Kidney (tissue), 14 donors: ENCODE measurements around the gene FMO1. TPM values are rescaled to one million over a fixed set of nuclear protein-coding genes. Genes with fewer than 3 reads are reported as not detected.
A peak's percentile ranks its signal among the peaks of the same experiment; 100 is the strongest.

Experiments
- DNase-seq, 5 donors: peaks; one replicate each; pipeline ENCODE4 v3.0.0-alpha.2; 2013 to 2020
- FAIRE-seq: peaks from 2 replicates; lab custom pipeline; 2012; peaks lifted over from hg19 to GRCh38; lab: Jason Lieb, UNC
- H3K27ac ChIP-seq, 2 donors: one replicate each; pipeline ENCODE4 v1.7.0; 2013; ENCODE audit warnings: low read depth in 2 of 2, low read length in 2 of 2, inconsistent platforms in 1 of 2
- H3K27me3 ChIP-seq: one replicate; pipeline ENCODE4 v1.7.1; 2013; ENCODE audit warnings: low read length, inconsistent platforms; ENCODE audit not compliant: control insufficient read depth, insufficient read depth
- H3K36me3 ChIP-seq, 3 donors: one replicate each; pipeline versions ENCODE4 v1.7.0 to v1.7.1; 2013; ENCODE audit warnings: low read length in 3 of 3, control low read depth in 1 of 3, inconsistent platforms in 1 of 3; ENCODE audit not compliant: insufficient read depth in 3 of 3, control insufficient read depth in 2 of 3
- H3K4me1 ChIP-seq, 3 donors: one replicate each; pipeline versions ENCODE4 v1.7.0 to v1.7.1; 2013; ENCODE audit warnings: low read length in 3 of 3, inconsistent platforms in 1 of 3, low read depth in 1 of 3; ENCODE audit not compliant: control insufficient read depth in 2 of 3, insufficient read depth in 2 of 3
- H3K4me3 ChIP-seq, 3 donors: one replicate each; pipeline versions ENCODE4 v1.7.0 to v1.8.1; 2013; ENCODE audit warnings: low read length in 3 of 3, control low read depth in 1 of 3, inconsistent platforms in 1 of 3
- H3K9ac ChIP-seq, 3 donors: one replicate each; pipeline versions ENCODE4 v1.7.0 to v1.7.1; 2013; ENCODE audit warnings: low read length in 3 of 3, control low read depth in 1 of 3, inconsistent platforms in 1 of 3
- H3K9me3 ChIP-seq, 3 donors: one replicate each; pipeline versions ENCODE4 v1.7.0 to v1.7.1; 2013; ENCODE audit warnings: low read length in 3 of 3, control low read depth in 1 of 3, inconsistent platforms in 1 of 3; ENCODE audit not compliant: control insufficient read depth in 2 of 3, insufficient read depth in 1 of 3
- CTCF ChIP-seq: IDR thresholded peaks from 3 replicates; pipeline ENCODE4 v1.5.1; 2012; ENCODE audit warnings: mild to moderate bottlenecking, moderate library complexity, borderline replicate concordance; ENCODE audit not compliant: insufficient read depth; ENCODE audit errors: extremely low read depth
- intact Hi-C: fragments of 100-400 bp; cut with DNase I; formaldehyde crosslinking; loops from one replicate; pipeline ENCODE4 v1.11.1; 2022
- polyA plus RNA-seq: library from polyadenylated mRNA; stranded (reverse); fragments of 350-450 nt; fragmentation: Illumina TruSeq; extraction: RNeasy Lipid Tissue Mini Kit (QIAGEN cat#74804); gene quantifications from one replicate; pipeline ENCODE4 v1.2.3, GENCODE V29; 2014; ENCODE audit warnings: low read depth, low replicate concordance; ENCODE audit not compliant: insufficient read depth
- total RNA-seq: library from RNA; stranded (reverse); fragmentation: NEBNext Ultra II Directional; extraction: Animal tissue kit (Norgen Biotek cat#: 25700); gene quantifications from one replicate; pipeline ENCODE4 v1.2.1, GENCODE V29; 2021
- donor health status: control.
- donor health status: control.
- donor health status: control.
- donor health status: control.
- donor health status: control.
- donor health status: DM: yes; HTN: yes; CAD: no.
- donor health status: Normal renal cell carcinoma (clear cell type).

FMO1 gene
- total and polyA plus RNA-seq, 2 donors from 2014 or later = 16.5 to 116 TPM

- H3K4me3 ChIP-seq = no peak overlapping the region
- intact Hi-C loops = no loop called here
- H3K9me3 ChIP-seq = no peaks in the 10 kb centered on the region
- peaks cover 0 to 2% (median 0%) of the 10 kb centered on the region in 3 donors for H3K4me1 ChIP-seq
- FAIRE-seq (no peak), DNase-seq (peak in 1 of 5 donors; percentile 47)
- H3K9ac ChIP-seq = no peak overlapping the region
- H3K27me3 ChIP-seq = no peaks in the 10 kb centered on the region
- no peak for TF ChIP-seq CTCF
- H3K36me3 ChIP-seq = no peaks in the 10 kb centered on the region
- no peak overlapping the region for H3K27ac ChIP-seq
Observed at GRCh38 chr1:171220081-171220420, 28.2 kb upstream of the FMO1 start.

DNA sequence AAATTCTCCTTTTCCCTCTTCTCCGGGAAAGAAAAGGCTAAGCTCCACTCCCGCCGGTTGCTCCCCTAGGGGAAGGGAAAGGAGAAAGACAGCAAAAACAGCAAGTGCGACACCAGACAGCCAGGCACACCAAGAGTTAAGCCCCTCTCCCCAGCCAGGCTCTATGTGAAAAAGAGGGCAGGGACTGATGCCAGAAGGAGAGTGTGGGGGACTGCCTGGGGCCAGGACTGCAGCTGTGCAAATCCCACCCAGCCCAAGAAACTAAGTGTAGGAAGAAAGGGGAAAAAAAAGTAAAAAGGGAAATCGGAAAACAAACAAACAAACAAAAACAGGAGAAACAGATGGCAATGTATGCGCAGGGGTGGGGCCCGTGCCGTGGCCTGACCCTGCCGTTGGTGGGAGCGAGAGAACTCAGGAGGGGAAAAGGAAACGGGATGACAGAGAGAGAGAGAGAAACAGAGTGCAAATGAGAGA is 27.7 kb upstream of the FMO1 start:
- Histone ChIP-seq H3K4me1 (peaks cover 0 to 2% (median 0%) of the 10 kb centered on the region in 3 donors), H3K27me3 (no peaks in the 10 kb centered on the region), H3K9me3 (no peaks in the 10 kb centered on the region), H3K9ac (peak overlapping the region in 1 of 3 donors; percentile 16), H3K4me3 (no peak overlapping the region), H3K36me3 (no peaks in the 10 kb centered on the region), H3K27ac (peak overlapping the region in 1 of 2 donors; percentile 25)
- intact Hi-C loops = no loop called here
- peak in 4 of 5 donors; percentile 47 to 86 (median 62) for DNase-seq
- TF ChIP-seq CTCF = no peak
- no peak for FAIRE-seq

GRCh38 chr1:171221665-171222591 is 26.4 kb upstream of the FMO1 start:
- H3K9ac ChIP-seq = no peak overlapping the region
- H3K36me3 ChIP-seq = no peaks in the 10 kb centered on the region

More at GRCh38 chr1:171221665-171222591, 26.4 kb upstream of the FMO1 start:
- Histone ChIP-seq H3K27ac (no peak overlapping the region), H3K4me3 (no peak overlapping the region), H3K9me3 (no peaks in the 10 kb centered on the region), H3K4me1 (peaks cover 0 to 2% (median 0%) of the 10 kb centered on the region in 3 donors), H3K27me3 (no peaks in the 10 kb centered on the region)
- DNase-seq (peak in 2 of 5 donors; percentile 9 to 68), FAIRE-seq (no peak)
- TF ChIP-seq CTCF = no peak
- intact Hi-C loops = no loop called here
